Mucosa of rectum (tissue), 2 donors: ENCODE results near the gene TARBP1.

ENCODE experiments used
- H3K27ac ChIP-seq, 2 donors: one replicate each; pipeline ENCODE4 v1.7.0; 2013; ENCODE audit warnings: inconsistent platforms in 2 of 2, low read depth in 2 of 2, low read length in 2 of 2
- H3K27me3 ChIP-seq, 2 donors: one replicate each; pipeline ENCODE4 v1.7.0; 2013; ENCODE audit warnings: low read length in 2 of 2; ENCODE audit not compliant: control insufficient read depth in 2 of 2, insufficient read depth in 2 of 2
- H3K36me3 ChIP-seq, 2 donors: one replicate each; pipeline ENCODE4 v1.7.0; 2013; ENCODE audit warnings: low read length in 2 of 2; ENCODE audit not compliant: control insufficient read depth in 2 of 2, insufficient read depth in 2 of 2
- H3K4me1 ChIP-seq, 2 donors: one replicate each; pipeline ENCODE4 v1.7.0; 2013; ENCODE audit warnings: low read length in 2 of 2, mild to moderate bottlenecking in 1 of 2; ENCODE audit not compliant: control insufficient read depth in 2 of 2, insufficient read depth in 2 of 2
- H3K4me3 ChIP-seq, 2 donors: one replicate each; pipeline ENCODE4 v1.7.0; 2013; ENCODE audit warnings: low read length in 2 of 2
- H3K9ac ChIP-seq, 2 donors: one replicate each; pipeline ENCODE4 v1.7.0; 2013; ENCODE audit warnings: low read length in 2 of 2, low read depth in 1 of 2, mild to moderate bottlenecking in 1 of 2
- H3K9me3 ChIP-seq, 2 donors: one replicate each; pipeline ENCODE4 v1.7.0; 2013; ENCODE audit warnings: low read length in 2 of 2; ENCODE audit not compliant: control insufficient read depth in 2 of 2
- donor health status: healthy.
- donor health status: Normal muscosa, but diverticular disease.

Gene TARBP1

DNA sequence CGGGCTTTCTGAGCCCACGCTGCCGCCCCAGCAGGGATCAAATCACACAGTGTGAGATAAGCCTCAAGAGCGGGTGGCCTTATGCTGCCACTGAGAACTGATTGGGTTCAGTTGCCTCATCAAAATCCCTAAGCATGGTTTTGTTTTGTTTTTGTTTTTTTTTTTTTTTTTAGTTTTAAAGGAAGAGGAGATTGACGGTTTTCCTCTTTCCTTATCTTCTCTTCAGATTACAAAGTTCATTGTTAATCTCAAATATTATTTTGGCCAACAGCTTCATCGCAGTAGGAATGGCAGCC lies 105.1 kb downstream of the TARBP1 start:
- H3K9ac ChIP-seq: peak overlapping the region; percentile 93 to 98

DNA sequence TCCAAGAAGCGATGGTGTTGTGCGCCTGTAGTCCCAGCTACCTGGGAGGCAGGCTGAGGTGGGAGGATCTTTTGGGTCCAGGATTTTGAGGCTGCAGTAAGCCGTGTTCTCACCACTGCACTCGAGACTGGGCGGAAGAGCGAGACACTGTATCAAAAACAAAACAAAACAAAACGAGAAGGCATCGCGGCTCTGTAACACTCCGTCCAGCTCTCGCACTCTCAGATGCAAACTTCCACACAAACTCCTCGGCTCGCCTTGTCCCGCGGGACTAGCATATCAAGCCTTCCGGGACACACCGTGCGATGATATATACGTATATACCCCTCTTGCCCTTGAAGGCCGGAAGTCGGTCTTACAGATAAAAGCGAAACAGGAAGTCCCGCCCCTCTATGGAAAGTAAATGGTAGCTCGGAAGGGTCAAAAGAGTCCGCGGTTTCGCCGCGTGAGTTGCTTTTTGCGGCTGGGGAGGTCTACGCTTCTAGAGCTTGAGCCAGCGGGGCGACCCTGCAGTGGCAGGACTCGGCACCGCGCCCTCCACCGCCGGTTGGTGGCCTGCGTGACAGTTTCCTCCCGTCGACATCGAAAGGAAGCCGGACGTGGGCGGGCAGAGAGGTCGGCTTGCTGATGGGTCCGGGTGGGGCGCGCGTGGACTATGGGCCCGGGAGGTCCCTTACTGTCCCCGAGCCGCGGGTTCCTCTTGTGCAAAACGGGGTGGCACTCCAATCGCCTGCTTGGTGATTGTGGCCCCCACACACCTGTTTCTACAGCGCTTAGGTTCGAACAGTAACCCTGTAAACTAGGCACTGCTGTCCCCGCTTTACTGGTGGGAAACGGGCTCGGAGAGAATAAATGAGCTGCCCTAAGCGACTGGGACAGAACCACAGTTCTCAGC lies 105.7 kb downstream of the TARBP1 start, which contains the start of gene COA6:
Gene COA6, plus strand, starts transcription at position 393 of the 895 bp plus-strand sequence. Its CDS starts 11 bp downstream, at position 404.
- H3K27me3 ChIP-seq: no peaks in the 10 kb centered on the region
- H3K27ac ChIP-seq: peak within 1 kb of the TSS; percentile 88 to 98
- peaks cover 17 to 21% of the 10 kb centered on the region in 2 donors for H3K36me3 ChIP-seq
- peak within 1 kb of the TSS; percentile 93 to 98 for H3K9ac ChIP-seq
- no peaks in the 10 kb centered on the region for H3K9me3 ChIP-seq
- H3K4me1 ChIP-seq: peaks cover 8 to 9% of the 10 kb centered on the region in 2 donors
- H3K4me3 ChIP-seq: peak within 1 kb of the TSS; percentile 73 to 98

More for the DNA sequence above, 105.1 kb downstream of the TARBP1 start:
- H3K27ac ChIP-seq: peak overlapping the region; percentile 88 to 98
- H3K27me3 ChIP-seq: no peaks in the 10 kb centered on the region
- peak overlapping the region; percentile 73 to 98 for H3K4me3 ChIP-seq
- H3K4me1 ChIP-seq: peaks cover 8 to 9% of the 10 kb centered on the region in 2 donors
- no peaks in the 10 kb centered on the region for H3K9me3 ChIP-seq
- H3K36me3 ChIP-seq: peaks cover 17 to 21% of the 10 kb centered on the region in 2 donors

DNA sequence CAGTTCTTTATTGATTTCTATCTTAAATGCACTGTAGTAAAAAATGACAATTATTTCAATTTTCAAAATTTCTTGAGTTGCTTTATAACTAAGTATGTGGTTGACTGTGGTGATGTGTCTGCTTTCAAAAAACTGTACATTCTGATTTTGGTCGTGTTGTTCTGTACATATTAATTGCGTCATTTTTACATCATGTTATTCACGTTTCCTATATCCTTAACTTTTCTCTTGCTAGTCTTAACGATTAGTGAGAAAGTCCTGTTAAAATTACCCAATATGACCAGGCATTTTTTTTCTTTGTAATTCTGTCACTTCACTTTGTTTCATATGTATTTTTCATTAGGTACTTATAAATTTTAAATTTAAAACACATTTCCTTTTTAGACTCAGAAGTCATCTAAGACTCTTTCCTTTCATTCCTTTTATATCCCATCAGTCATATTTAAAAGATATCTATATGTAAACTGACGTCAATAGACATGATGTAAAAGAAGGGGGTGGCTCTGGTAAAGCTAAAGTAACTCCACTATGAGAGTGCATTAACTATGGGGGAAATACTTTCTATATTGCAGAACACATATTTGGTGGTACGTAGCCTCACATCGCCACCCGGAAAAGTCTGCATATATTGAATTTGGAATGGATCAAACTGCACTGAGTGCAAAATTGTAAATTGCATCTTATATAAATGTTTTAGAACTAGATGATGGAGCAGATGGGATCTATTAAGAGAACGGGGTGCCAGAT lies 106.8 kb downstream of the TARBP1 start:
- peak overlapping the region; percentile 73 to 98 for H3K4me3 ChIP-seq
- H3K4me1 ChIP-seq: peaks cover 8 to 9% of the 10 kb centered on the region in 2 donors
- H3K9me3 ChIP-seq: no peaks in the 10 kb centered on the region
- peak overlapping the region; percentile 93 to 98 for H3K9ac ChIP-seq
- peak overlapping the region in 1 of 2 donors; percentile 88 for H3K27ac ChIP-seq
- peaks cover 8 to 11% of the 10 kb centered on the region in 2 donors for H3K36me3 ChIP-seq
- H3K27me3 ChIP-seq: no peaks in the 10 kb centered on the region

DNA sequence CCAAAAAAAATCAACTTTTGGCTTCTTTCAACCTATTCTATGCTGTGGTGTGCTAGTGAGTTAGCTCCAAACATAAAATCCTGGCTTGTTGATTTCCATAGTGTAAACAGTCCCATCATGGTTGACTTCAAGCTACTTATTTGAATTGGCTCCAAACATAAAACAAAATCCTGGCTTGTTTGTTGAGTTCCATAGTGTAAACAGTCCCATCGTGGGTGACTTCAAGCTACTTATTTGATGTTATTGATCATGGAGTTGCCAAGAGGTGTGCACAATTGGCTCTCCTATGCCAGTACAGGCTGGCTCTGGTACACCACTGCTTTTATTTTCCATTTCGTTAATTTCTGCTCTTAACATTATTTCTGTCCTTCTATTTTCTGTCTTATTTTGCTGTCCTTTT lies 107.6 kb downstream of the TARBP1 start:
- H3K36me3 ChIP-seq: peaks cover 5 to 6% of the 10 kb centered on the region in 2 donors
- H3K27me3 ChIP-seq: no peaks in the 10 kb centered on the region
- H3K9me3 ChIP-seq: no peaks in the 10 kb centered on the region
- no peak overlapping the region for H3K4me3 ChIP-seq
- H3K27ac ChIP-seq: no peak overlapping the region
- no peak overlapping the region for H3K9ac ChIP-seq
- H3K4me1 ChIP-seq: peaks cover 8 to 9% of the 10 kb centered on the region in 2 donors

DNA sequence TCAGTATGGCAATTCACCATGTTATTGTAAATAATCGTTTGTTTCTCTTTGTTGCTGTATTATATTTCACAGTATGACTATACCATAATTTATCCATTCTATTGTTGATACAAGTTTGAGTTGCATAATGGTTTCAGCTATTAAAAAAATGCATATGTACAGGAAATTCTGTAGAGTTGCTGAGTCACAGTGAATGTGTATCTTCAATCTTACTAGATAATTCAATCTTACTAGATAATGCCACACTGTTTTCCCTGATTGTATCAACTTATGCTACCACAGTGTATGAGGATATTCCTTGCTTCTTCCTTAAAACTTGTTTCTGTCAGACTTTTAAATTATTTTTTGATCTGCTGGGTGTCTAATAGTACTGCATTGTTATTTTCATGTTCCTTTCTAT lies 109.2 kb downstream of the TARBP1 start:
- no peaks in the 10 kb centered on the region for H3K36me3 ChIP-seq
- no peak overlapping the region for H3K27ac ChIP-seq
- H3K9ac ChIP-seq: no peak overlapping the region
- H3K4me1 ChIP-seq: peaks cover 8 to 9% of the 10 kb centered on the region in 2 donors
- H3K4me3 ChIP-seq: no peak overlapping the region
- H3K9me3 ChIP-seq: no peaks in the 10 kb centered on the region
- no peaks in the 10 kb centered on the region for H3K27me3 ChIP-seq

DNA sequence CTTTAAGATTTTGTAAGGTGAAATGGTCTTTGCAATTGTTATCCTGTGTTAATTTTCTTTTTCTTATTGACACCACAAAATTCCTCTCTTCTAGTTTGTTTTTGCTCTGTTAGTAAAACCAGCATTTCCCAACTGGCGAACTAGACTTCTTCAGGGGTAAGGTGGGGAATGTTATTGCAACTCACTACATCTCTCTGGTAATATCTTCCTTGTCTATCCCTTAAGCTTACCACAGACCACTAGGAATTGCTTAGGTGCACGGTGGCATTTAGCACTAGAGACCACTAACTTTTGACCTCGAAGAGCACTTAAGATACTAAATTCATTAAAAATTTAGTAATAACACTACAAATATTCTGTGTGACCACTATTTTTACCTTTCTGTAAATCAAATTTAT lies 109.9 kb downstream of the TARBP1 start:
- H3K4me1 ChIP-seq: peaks cover under 1 to 2% of the 10 kb centered on the region in 2 donors
- no peaks in the 10 kb centered on the region for H3K9me3 ChIP-seq
- H3K36me3 ChIP-seq: no peaks in the 10 kb centered on the region
- H3K27me3 ChIP-seq: no peaks in the 10 kb centered on the region
- no peak overlapping the region for H3K27ac ChIP-seq
- no peak overlapping the region for H3K4me3 ChIP-seq
- no peak overlapping the region for H3K9ac ChIP-seq

DNA sequence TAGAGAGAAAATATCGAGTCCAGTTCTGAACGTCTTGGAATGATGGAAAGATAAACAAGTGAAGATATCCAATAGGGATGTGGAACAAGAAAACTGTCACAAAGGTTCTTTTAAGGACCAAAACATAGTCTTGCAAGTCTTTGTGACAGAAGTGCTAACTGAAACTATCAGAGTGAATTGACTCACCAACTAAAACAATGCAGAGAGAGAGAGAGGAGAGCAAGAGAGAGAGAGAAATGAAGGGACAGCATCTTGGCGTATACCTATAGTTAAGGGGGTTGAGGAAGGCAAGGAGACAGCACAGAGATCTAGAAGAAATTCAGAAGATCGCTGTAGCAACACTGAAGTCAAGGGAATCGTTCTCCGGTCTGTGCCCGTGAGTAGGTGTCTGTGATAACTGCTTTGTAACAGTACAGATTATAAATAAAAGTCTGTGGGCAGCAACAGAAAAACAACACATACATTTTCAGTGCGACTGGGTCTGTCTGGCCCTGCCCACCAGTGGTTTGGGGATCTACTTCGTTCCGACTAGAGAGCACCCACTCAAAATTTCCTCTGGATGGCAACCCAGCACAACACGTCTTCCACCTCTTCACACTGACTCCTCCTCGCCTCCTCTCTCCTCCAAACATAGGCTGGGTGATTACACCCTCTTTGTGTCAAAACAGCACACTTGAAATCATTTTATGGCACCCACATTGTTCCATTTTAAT lies 110.5 kb downstream of the TARBP1 start:
- H3K36me3 ChIP-seq: no peaks in the 10 kb centered on the region
- no peak overlapping the region for H3K27ac ChIP-seq
- no peak overlapping the region for H3K9ac ChIP-seq

DNA sequence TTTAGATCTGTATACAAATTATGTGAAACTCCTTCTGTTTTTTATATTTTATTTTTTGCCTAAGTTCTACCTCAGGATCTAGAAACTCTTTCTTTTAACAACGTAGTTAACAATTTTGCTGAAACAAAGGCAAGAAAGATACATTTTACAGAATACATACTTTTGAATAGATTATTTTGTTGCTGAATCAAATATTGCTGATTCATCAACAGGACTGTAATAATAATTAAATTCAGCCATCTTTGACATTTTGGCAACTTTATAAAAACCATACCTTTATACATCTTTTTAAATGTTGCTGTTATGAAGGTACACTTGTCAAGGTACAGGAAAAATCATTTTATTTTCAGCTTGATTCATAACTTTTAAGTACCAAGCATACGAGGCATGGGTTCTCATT lies 116.4 kb downstream of the TARBP1 start:
- H3K27me3 ChIP-seq: no peaks in the 10 kb centered on the region
- H3K9ac ChIP-seq: no peak overlapping the region
- H3K36me3 ChIP-seq: no peaks in the 10 kb centered on the region
- H3K4me3 ChIP-seq: no peak overlapping the region
- H3K4me1 ChIP-seq: no peaks in the 10 kb centered on the region
- H3K27ac ChIP-seq: no peak overlapping the region
- H3K9me3 ChIP-seq: no peaks in the 10 kb centered on the region

More for the DNA sequence above, 110.5 kb downstream of the TARBP1 start:
- Histone ChIP-seq H3K27me3 (no peaks in the 10 kb centered on the region), H3K4me3 (no peak overlapping the region), H3K4me1 (no peaks in the 10 kb centered on the region), H3K9me3 (no peaks in the 10 kb centered on the region)

DNA sequence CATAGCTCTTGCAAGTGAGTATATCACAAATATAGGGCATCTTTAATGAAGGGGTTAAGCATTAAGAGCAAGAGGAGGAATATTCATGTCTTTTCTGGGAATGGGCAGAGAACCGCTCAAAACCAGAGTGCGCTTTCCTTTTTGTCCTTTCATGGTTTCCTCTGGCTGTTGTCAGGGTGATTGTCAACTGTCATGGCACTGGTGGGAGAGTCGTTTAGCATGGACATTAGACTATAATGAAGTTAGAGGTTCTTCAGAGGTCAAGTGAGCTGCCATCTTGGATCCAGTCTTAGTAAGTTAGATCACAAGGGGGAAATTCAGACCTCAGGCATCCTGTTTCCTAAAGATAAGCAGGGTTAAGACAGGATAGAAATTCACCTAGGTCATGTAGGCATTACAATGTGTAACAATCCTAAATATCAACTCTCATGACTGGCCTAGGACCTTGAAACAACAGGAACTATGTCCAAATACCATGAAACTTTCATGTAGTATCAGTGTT lies 117.8 kb downstream of the TARBP1 start:
- Histone ChIP-seq H3K27me3 (no peaks in the 10 kb centered on the region), H3K9ac (no peak overlapping the region), H3K27ac (no peak overlapping the region), H3K36me3 (no peaks in the 10 kb centered on the region), H3K9me3 (no peaks in the 10 kb centered on the region), H3K4me3 (no peak overlapping the region), H3K4me1 (no peaks in the 10 kb centered on the region)
